Measurements from ENCODE around the gene LMAN1L. TPM values are rescaled to one million over a fixed set of nuclear protein-coding genes. Genes with fewer than 3 reads are reported as not detected.

Gene LMAN1L
- total RNA-seq, 4 donors from 2014 or later = not detected

DNA sequence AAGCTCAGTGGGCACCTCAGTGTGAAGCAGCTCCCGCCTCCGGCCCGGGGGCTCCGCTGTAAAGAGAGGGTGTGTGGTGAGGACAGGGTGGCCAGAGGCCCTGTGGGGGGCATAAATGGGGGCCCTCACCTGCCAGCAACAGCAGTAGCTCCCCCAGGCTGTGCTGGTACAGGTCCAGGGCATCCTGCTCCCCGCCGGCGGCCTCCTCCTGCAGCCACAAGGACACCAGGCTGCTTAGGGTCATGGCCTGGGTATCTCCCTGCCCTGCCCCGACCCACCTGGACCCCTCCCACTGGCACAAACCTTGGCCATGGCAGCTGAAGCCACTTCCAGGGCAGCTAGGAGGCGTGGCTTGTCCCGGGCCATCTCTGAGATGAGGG lies 25.5 kb downstream of the LMAN1L start:
- H3K4me3 ChIP-seq = no peak overlapping the region
- peaks cover 0 to 26% of the 10 kb centered on the region in 2 donors for H3K36me3 ChIP-seq
- in situ Hi-C loops (cut with MboI; ENCODE audit: low sequenced_read_pairs in 4 of 4) = no loop called here
- intact Hi-C loops (cut with DNase I; ENCODE audit: low total_unique reads) = no loop called here
- H3K4me1 ChIP-seq = peaks cover 0 to 10% of the 10 kb centered on the region in 2 donors
- no peak overlapping the region for H3K27ac ChIP-seq
- no peak for ATAC-seq
- TF ChIP-seq, protein P1, sequence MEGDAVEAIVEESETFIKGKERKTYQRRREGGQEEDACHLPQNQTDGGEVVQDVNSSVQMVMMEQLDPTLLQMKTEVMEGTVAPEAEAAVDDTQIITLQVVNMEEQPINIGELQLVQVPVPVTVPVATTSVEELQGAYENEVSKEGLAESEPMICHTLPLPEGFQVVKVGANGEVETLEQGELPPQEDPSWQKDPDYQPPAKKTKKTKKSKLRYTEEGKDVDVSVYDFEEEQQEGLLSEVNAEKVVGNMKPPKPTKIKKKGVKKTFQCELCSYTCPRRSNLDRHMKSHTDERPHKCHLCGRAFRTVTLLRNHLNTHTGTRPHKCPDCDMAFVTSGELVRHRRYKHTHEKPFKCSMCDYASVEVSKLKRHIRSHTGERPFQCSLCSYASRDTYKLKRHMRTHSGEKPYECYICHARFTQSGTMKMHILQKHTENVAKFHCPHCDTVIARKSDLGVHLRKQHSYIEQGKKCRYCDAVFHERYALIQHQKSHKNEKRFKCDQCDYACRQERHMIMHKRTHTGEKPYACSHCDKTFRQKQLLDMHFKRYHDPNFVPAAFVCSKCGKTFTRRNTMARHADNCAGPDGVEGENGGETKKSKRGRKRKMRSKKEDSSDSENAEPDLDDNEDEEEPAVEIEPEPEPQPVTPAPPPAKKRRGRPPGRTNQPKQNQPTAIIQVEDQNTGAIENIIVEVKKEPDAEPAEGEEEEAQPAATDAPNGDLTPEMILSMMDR (IDR thresholded peaks at IDR 0.05 in 4 of 5, conservative IDR thresholded peaks at IDR 0.05 in 1 of 5) = no peak
- TF ChIP-seq POLR2A (IDR thresholded peaks at IDR 0.05) = no peak
- no peaks in the 10 kb centered on the region for H3K9me3 ChIP-seq
- no peaks in the 10 kb centered on the region for H3K27me3 ChIP-seq
- DNase-seq = no peak

DNA sequence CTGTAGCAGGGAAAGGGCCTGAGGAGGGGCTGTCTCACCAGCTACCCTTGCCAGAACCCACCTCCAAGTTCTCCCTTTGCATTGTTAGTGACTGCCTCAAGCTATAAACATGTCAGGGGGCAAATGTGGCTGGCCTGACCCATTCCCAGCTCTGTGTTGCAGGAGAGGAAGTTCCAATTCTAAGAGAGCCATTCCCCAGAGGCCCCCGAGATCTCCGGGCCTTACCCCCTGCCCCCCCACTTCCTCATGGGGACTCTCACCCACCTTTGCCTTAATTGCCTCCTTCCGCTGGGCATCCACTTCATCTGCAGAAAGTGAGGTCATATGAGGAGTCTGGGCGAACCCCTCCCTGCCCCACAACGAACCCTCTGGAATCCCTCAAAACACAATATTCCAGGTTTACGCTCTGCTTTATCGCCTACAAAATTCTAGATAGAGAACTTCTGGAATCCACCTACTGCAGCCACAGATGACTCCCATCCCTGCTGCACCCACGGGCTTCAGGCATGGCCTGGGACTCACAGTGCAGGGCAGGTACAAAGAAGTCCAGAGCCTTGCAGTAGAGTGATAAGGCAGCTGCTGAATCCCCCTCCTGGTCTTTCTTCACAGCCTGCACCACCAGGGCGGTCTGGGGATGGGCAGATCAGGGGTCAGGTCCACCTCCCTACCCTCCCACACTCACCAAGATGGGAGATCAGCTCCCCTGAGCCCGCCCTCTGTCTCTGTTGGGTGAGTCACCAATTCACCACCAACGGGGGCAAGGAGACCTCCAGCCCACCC lies 26.3 kb downstream of the LMAN1L start:
- peaks cover 0 to 16% of the 10 kb centered on the region in 2 donors for H3K4me1 ChIP-seq
- H3K27me3 ChIP-seq = no peaks in the 10 kb centered on the region
- no peak overlapping the region for H3K27ac ChIP-seq
- no peaks in the 10 kb centered on the region for H3K9me3 ChIP-seq
- DNase-seq = no peak
- H3K4me3 ChIP-seq = no peak overlapping the region
- intact Hi-C loops (cut with DNase I; ENCODE audit: low total_unique reads) = no loop called here
- TF ChIP-seq, protein P1 (IDR thresholded peaks at IDR 0.05 in 4 of 5, conservative IDR thresholded peaks at IDR 0.05 in 1 of 5) = no peak
- no peak for TF ChIP-seq POLR2A (IDR thresholded peaks at IDR 0.05)
- peaks cover 0 to 26% of the 10 kb centered on the region in 2 donors for H3K36me3 ChIP-seq
- in situ Hi-C loops (cut with MboI; ENCODE audit: low sequenced_read_pairs in 4 of 4) = no loop called here
- no peak for ATAC-seq

DNA sequence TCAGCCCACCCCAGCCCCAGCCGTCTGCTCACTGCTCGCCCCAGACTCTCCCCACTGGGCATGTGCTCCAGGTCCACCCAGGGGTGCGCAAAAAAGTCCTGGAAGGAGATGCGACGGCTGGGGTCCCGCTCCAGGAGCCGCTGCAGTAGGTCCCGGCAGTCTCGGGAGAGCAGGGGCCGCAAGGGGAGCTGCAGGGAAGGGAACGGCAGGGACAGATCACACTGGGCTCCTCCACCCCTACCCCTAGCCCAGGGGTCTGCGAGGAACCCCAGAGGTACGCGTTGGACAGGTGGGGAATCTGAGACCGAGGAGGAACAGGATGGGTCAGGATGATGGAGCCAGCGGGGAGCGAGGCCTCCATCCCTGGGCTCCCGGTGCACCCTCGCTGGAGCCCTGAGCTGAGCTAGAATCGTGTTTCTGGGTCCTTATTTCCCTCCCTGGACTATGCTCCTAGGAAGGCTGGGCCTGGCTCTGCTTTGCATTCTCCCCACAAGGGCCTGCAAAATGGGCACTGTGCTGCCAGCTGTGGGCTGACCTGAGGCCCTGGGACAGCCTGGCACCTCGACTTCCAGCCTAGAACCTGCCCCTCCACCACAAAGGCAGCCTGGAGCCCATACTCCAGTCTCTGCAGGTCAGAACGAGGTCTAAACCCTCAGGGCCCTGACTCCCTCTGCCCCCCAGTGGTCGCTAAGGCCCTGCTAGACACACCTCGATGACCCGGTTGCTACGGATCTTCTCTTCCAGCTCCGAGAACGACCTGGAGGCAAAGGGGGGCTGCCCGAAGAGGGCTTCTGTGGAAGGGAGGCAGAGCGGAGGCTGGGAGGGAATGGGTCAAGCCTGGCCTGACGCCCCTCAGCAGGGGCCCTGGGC lies 27.1 kb downstream of the LMAN1L start:
- intact Hi-C loops (cut with DNase I; ENCODE audit: low total_unique reads) (loop anchor here (5.0 kb wide), 1 partner anchor 57 kb away; the partner anchor contains the start of gene CSK), in situ Hi-C loops (cut with MboI; ENCODE audit: low sequenced_read_pairs in 4 of 4) (loop anchor here in 1 of 4 donors (5.0 kb wide), 1 partner anchor 62 kb away; no protein-coding TSS in a partner anchor)
- Histone ChIP-seq H3K27ac (no peak overlapping the region), H3K4me1 (peaks cover 0 to 16% of the 10 kb centered on the region in 2 donors), H3K4me3 (no peak overlapping the region), H3K36me3 (peaks cover 0 to 26% of the 10 kb centered on the region in 2 donors), H3K9me3 (no peaks in the 10 kb centered on the region), H3K27me3 (no peaks in the 10 kb centered on the region)
- no peak for TF ChIP-seq POLR2A (IDR thresholded peaks at IDR 0.05)
- TF ChIP-seq, protein P1 (IDR thresholded peaks at IDR 0.05 in 4 of 5, conservative IDR thresholded peaks at IDR 0.05 in 1 of 5) = no peak
- no peak for ATAC-seq
- DNase-seq = no peak

- Histone ChIP-seq H3K4me3 (no peak overlapping the region), H3K27ac (no peak overlapping the region), H3K9me3 (no peaks in the 10 kb centered on the region), H3K27me3 (no peaks in the 10 kb centered on the region), H3K36me3 (peaks cover 0 to 40% of the 10 kb centered on the region in 2 donors), H3K4me1 (peaks cover 0 to 16% of the 10 kb centered on the region in 2 donors)
- no peak for ATAC-seq
- TF ChIP-seq POLR2A (IDR thresholded peaks at IDR 0.05) = no peak
- TF ChIP-seq, protein P1 (IDR thresholded peaks at IDR 0.05 in 4 of 5, conservative IDR thresholded peaks at IDR 0.05 in 1 of 5) = no peak
- DNase-seq = no peak
- in situ Hi-C loops (cut with MboI; ENCODE audit: low sequenced_read_pairs in 4 of 4) (loop anchor here in 1 of 4 donors (5.0 kb wide), 1 partner anchor 64 kb away; no protein-coding TSS in a partner anchor), intact Hi-C loops (cut with DNase I; ENCODE audit: low total_unique reads) (loop anchor here (5.0 kb wide), 1 partner anchor 59 kb away; the partner anchor contains the start of gene CSK)
Measured at GRCh38 chr15:74840851-74841775, 28.5 kb downstream of the LMAN1L start.
